LNCAP (cell line): ENCODE data around the gene P2RX1.

Experiments used
- CTCF ChIP-seq: fragments of 450-650 bp; IDR thresholded peaks from 2 replicates; pipeline ENCODE4 v1.5.1; 2017; ENCODE audit warnings: mild to moderate bottlenecking

Gene P2RX1

GRCh38 chr17:3919123-3919624 is 2.9 kb upstream of the P2RX1 start:
- no peak for TF ChIP-seq CTCF

- no peak for TF ChIP-seq CTCF
Observed at GRCh38 chr17:3918372-3919122, 2.3 kb upstream of the P2RX1 start.

- no peak for TF ChIP-seq CTCF
Observed at GRCh38 chr17:3917391-3917931, 1.2 kb upstream of the P2RX1 start.

- no peak for TF ChIP-seq CTCF
Observed at GRCh38 chr17:3916825-3917224, 560 bp upstream of the P2RX1 start.

GRCh38 chr17:3915581-3915994 is 677 bp downstream of the P2RX1 start:
- no peak for TF ChIP-seq CTCF

- TF ChIP-seq CTCF, result no peak
Observed at GRCh38 chr17:3914312-3914670, 2.0 kb downstream of the P2RX1 start.

- TF ChIP-seq CTCF, result peak; percentile 98
Observed at GRCh38 chr17:3913531-3914311, 2.5 kb downstream of the P2RX1 start.
